Karpas-422 (cell line): Measurements from ENCODE around the gene CCDC85C. TPM values are rescaled to one million over a fixed set of nuclear protein-coding genes. Genes with fewer than 3 reads are reported as not detected.

Experiments
- DNase-seq: peaks from one replicate; pipeline ENCODE4 v3.0.0-alpha.2; 2015
- H2AFZ ChIP-seq: fragments of 200-600 bp; sonication (generic); 2 replicates; pipeline ENCODE4 v1.6.1; 2014; ENCODE audit warnings: antibody characterized with exemption, low read length, mixed read lengths
- H3K27ac ChIP-seq: fragments of 200-600 bp; sonication (generic); 2 replicates; pipeline ENCODE4 v1.5.1; 2014; ENCODE audit warnings: mild to moderate bottlenecking, low read length, moderate library complexity
- H3K27me3 ChIP-seq: fragments of 200-600 bp; sonication (generic); 2 replicates; pipeline ENCODE4 v1.6.1; 2014; ENCODE audit warnings: low read length, mixed read lengths
- H3K36me3 ChIP-seq: fragments of 200-600 bp; sonication (generic); 2 replicates; pipeline ENCODE4 v1.6.1; 2014; ENCODE audit warnings: low read length, mixed read lengths; ENCODE audit not compliant: insufficient read depth
- H3K4me1 ChIP-seq: fragments of 200-600 bp; sonication (generic); 2 replicates; pipeline ENCODE4 v1.6.1; 2014; ENCODE audit warnings: mild to moderate bottlenecking, low read length, mixed read lengths
- H3K4me2 ChIP-seq: fragments of 200-600 bp; sonication (generic); 2 replicates; pipeline ENCODE4 v1.6.1; 2014; ENCODE audit warnings: low read length, low read depth, mild to moderate bottlenecking; ENCODE audit not compliant: poor library complexity, severe bottlenecking
- H3K4me3 ChIP-seq: fragments of 200-600 bp; sonication (generic); 2 replicates; pipeline ENCODE4 v1.5.1; 2014; ENCODE audit warnings: mild to moderate bottlenecking, antibody characterized with exemption, low read length, mixed read lengths
- H3K79me2 ChIP-seq: fragments of 200-600 bp; sonication (generic); 2 replicates; pipeline ENCODE4 v1.6.1; 2014; ENCODE audit warnings: mild to moderate bottlenecking, low read length, mixed read lengths
- H3K9ac ChIP-seq: fragments of 200-600 bp; sonication (generic); 2 replicates; pipeline ENCODE4 v1.6.0; 2014; ENCODE audit warnings: low read length
- H3K9me2 ChIP-seq: fragments of 200-600 bp; sonication (generic), shearing (Covaris generic); replicated peaks from 2 replicates; pipeline ENCODE4 v1.6.0; 2014; ENCODE audit warnings: mild to moderate bottlenecking, low read length, moderate library complexity; ENCODE audit not compliant: insufficient read depth
- H3K9me3 ChIP-seq: fragments of 300-700, 200-600 bp; sonication (generic); 2 replicates; pipeline ENCODE4 v1.6.1; 2014; ENCODE audit warnings: low read length, mixed read lengths
- H4K20me1 ChIP-seq: fragments of 200-600 bp; sonication (generic); 2 replicates; pipeline ENCODE4 v1.6.1; 2014; ENCODE audit warnings: mild to moderate bottlenecking, antibody characterized with exemption, low read length, low read depth; ENCODE audit not compliant: insufficient read depth
- total RNA-seq: library from RNA; depleted of rRNA; stranded (reverse); fragments of >200 nt; shearing (Covaris generic); gene quantifications from 2 replicates; pipeline ENCODE4 v1.2.3, GENCODE V29; 2014; ENCODE audit warnings: low replicate concordance

CCDC85C gene
- total RNA-seq, 1 experiment from 2014 or later, result 18.3 TPM

- Histone ChIP-seq H2AFZ (no peak overlapping the region), H3K9ac (peak overlapping the region; percentile 81), H3K9me2 (no peaks in the 10 kb centered on the region), H3K27me3 (no peaks in the 10 kb centered on the region), H3K79me2 (peaks cover 11% of the 10 kb centered on the region), H4K20me1 (peaks cover 3% of the 10 kb centered on the region; the same call in 1 of the 2 replicates), H3K27ac (peak overlapping the region; percentile 98), H3K4me2 (peak overlapping the region; percentile 64), H3K9me3 (no peaks in the 10 kb centered on the region), H3K36me3 (no peaks in the 10 kb centered on the region), H3K4me3 (peak overlapping the region; percentile 65), H3K4me1 (peaks cover 84% of the 10 kb centered on the region)
- no peak for DNase-seq
These were observed 31.6 kb downstream of the CCDC85C start for GRCh38 chr14:99572173-99572999.

- H3K4me2 ChIP-seq, result peak overlapping the region; percentile 64
- no peak for DNase-seq
- H3K27me3 ChIP-seq, result no peaks in the 10 kb centered on the region
- peaks cover 12% of the 10 kb centered on the region for H4K20me1 ChIP-seq
- H3K4me3 ChIP-seq, result peak overlapping the region; percentile 65
- peaks cover 17% of the 10 kb centered on the region for H3K79me2 ChIP-seq
- peak overlapping the region; percentile 98 for H3K27ac ChIP-seq
- no peaks in the 10 kb centered on the region for H3K9me2 ChIP-seq
- peaks cover 92% of the 10 kb centered on the region for H3K4me1 ChIP-seq
- H3K9me3 ChIP-seq, result no peaks in the 10 kb centered on the region
- H2AFZ ChIP-seq, result no peak overlapping the region
- H3K9ac ChIP-seq, result peak overlapping the region; percentile 81
- no peaks in the 10 kb centered on the region for H3K36me3 ChIP-seq
These were observed 32.6 kb downstream of the CCDC85C start for GRCh38 chr14:99571303-99571986.

GRCh38 chr14:99570544-99571302, 33.3 kb downstream of the CCDC85C start:
- no peaks in the 10 kb centered on the region for H3K9me2 ChIP-seq
- peaks cover 17% of the 10 kb centered on the region for H3K79me2 ChIP-seq

GRCh38 chr14:99569725-99570543, 34.1 kb downstream of the CCDC85C start:
- H3K9ac ChIP-seq, result peak overlapping the region; percentile 81
- no peaks in the 10 kb centered on the region for H3K36me3 ChIP-seq
- H2AFZ ChIP-seq, result no peak overlapping the region
- peak overlapping the region; percentile 65; the same call in 1 of the 2 replicates for H3K4me3 ChIP-seq
- no peaks in the 10 kb centered on the region for H3K9me2 ChIP-seq
- H3K4me1 ChIP-seq, result peaks cover 89% of the 10 kb centered on the region
- peaks cover 25% of the 10 kb centered on the region for H4K20me1 ChIP-seq
- no peak for DNase-seq
- H3K27me3 ChIP-seq, result no peaks in the 10 kb centered on the region
- no peaks in the 10 kb centered on the region for H3K9me3 ChIP-seq
- peak overlapping the region; percentile 64 for H3K4me2 ChIP-seq
- H3K79me2 ChIP-seq, result peaks cover 17% of the 10 kb centered on the region
- H3K27ac ChIP-seq, result peak overlapping the region; percentile 98

More at GRCh38 chr14:99570544-99571302, 33.3 kb downstream of the CCDC85C start:
- H3K27me3 ChIP-seq, result no peaks in the 10 kb centered on the region
- H3K4me2 ChIP-seq, result peak overlapping the region; percentile 64
- H4K20me1 ChIP-seq, result peaks cover 19% of the 10 kb centered on the region
- H3K4me3 ChIP-seq, result peak overlapping the region; percentile 65
- peak overlapping the region; percentile 81 for H3K9ac ChIP-seq
- no peaks in the 10 kb centered on the region for H3K36me3 ChIP-seq
- H2AFZ ChIP-seq, result no peak overlapping the region
- no peaks in the 10 kb centered on the region for H3K9me3 ChIP-seq
- no peak for DNase-seq
- H3K27ac ChIP-seq, result peak overlapping the region; percentile 98
- peaks cover 92% of the 10 kb centered on the region for H3K4me1 ChIP-seq

- Histone ChIP-seq H3K4me2 (peak overlapping the region; percentile 64), H3K9ac (peak overlapping the region; percentile 53), H3K36me3 (no peaks in the 10 kb centered on the region), H3K4me1 (peaks cover 87% of the 10 kb centered on the region), H3K27ac (peak overlapping the region; percentile 43), H3K4me3 (peak overlapping the region; percentile 65; the same call in 1 of the 2 replicates), H3K9me2 (no peaks in the 10 kb centered on the region), H3K79me2 (peaks cover 17% of the 10 kb centered on the region), H3K9me3 (no peaks in the 10 kb centered on the region), H3K27me3 (no peaks in the 10 kb centered on the region), H2AFZ (no peak overlapping the region), H4K20me1 (peaks cover 36% of the 10 kb centered on the region)
- DNase-seq, result peak; percentile 68
These were observed 35.1 kb downstream of the CCDC85C start for GRCh38 chr14:99568567-99569560.

- Histone ChIP-seq H3K79me2 (peaks cover 12% of the 10 kb centered on the region), H3K9me3 (no peaks in the 10 kb centered on the region), H3K27ac (no peak overlapping the region), H3K36me3 (no peaks in the 10 kb centered on the region), H3K27me3 (no peaks in the 10 kb centered on the region), H2AFZ (no peak overlapping the region), H3K4me2 (no peak overlapping the region), H4K20me1 (peaks cover 49% of the 10 kb centered on the region), H3K4me3 (no peak overlapping the region), H3K9ac (no peak overlapping the region), H3K9me2 (no peaks in the 10 kb centered on the region), H3K4me1 (peaks cover 76% of the 10 kb centered on the region)
- no peak for DNase-seq
These were observed 37.3 kb downstream of the CCDC85C start for GRCh38 chr14:99566390-99567354.
